GM23248 (cell line): ENCODE measurements around the gene EDN3.

Source experiments
- EZH2 ChIP-seq: fragments of 200-600 bp; sonication (generic); IDR thresholded peaks from 2 replicates; pipeline ENCODE4 v1.6.1; 2018; ENCODE audit warnings: antibody characterized with exemption, mild to moderate bottlenecking; ENCODE audit not compliant: insufficient read depth, poor library complexity, severe bottlenecking
- EZH2phosphoT487 ChIP-seq: fragments of 200-600 bp; sonication (generic); IDR thresholded peaks from 2 replicates; pipeline ENCODE4 v1.6.1; 2018; ENCODE audit warnings: antibody characterized with exemption, moderate library complexity, mild to moderate bottlenecking, low read depth; ENCODE audit not compliant: insufficient read depth

DNA sequence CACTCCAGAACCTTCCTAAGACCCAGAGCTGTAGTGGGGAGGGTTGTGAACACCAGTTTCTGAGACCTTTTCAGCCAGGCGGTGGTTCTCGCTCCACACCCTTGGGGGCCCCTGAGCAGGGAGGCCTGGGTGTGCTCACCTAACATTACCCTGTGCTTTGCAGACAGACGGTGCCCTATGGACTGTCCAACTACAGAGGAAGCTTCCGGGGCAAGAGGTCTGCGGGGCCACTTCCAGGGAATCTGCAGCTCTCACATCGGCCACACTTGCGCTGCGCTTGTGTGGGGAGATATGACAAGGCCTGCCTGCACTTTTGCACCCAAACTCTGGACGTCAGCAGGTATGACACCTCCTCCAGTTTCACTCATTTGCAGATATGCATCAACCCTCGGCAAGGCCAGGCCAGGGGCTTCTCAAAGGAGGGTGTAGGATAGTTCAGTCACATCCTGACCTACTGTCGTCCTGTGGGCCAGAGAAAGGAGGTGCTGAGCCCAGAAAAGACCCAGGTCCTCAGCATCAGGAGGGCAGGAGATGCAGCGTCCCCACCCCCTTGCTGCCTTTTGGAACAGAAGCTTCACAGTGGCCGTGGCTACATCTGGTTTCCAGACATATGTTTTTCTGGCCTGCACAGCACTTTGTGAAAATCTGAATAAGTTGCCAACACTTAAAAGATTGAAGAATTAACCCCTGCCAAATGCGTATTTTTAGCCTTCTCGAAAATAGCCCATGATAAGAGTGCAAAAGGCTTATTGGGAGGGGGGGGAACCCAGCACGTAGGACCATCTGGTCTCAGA is 20.6 kb downstream of the EDN3 start:
- no peak for TF ChIP-seq EZH2
- no peak for TF ChIP-seq EZH2phosphoT487
